ENCODE results near the gene FFAR4. TPM values are rescaled to one million over a fixed set of nuclear protein-coding genes. Genes with fewer than 3 reads are reported as not detected.

FFAR4 gene
- total RNA-seq, 1 experiment from 2014 or later: 0.16 TPM

DNA sequence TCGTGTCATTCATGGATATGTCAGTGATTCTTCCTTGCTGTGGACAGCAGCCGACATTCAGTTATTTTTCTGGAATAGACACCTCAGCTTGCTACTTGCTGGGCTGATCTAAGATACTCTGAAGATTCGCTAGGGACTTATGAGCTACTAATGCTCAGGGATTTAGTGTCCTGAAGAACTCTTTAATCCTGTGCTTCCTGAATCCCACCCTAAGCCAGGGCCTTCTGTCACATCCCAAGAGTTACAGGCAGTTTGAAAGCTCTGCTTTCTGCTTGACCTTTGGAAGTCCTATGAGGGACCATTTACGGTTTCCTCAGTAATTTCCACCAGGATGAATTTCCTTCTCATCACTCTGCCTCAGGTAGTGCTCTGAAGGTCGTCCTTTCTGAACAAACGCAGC lies 45.8 kb downstream of the FFAR4 start, which contains the start of gene PDE6C:
Gene PDE6C (plus strand): TSS at position 227 of the 400 bp plus-strand sequence. CDS start 189 bp downstream, outside the sequence.
- H3K27me3 ChIP-seq: no peaks in the 10 kb centered on the region
- no peak for DNase-seq
- H3K9me3 ChIP-seq: 0 out of 2 replicates have a peak, but pooled peaks cover under 1% of the 10 kb centered on the region
- no peaks in the 10 kb centered on the region for H3K36me3 ChIP-seq
- H3K4me3 ChIP-seq: no peak within 1 kb of the TSS

DNA sequence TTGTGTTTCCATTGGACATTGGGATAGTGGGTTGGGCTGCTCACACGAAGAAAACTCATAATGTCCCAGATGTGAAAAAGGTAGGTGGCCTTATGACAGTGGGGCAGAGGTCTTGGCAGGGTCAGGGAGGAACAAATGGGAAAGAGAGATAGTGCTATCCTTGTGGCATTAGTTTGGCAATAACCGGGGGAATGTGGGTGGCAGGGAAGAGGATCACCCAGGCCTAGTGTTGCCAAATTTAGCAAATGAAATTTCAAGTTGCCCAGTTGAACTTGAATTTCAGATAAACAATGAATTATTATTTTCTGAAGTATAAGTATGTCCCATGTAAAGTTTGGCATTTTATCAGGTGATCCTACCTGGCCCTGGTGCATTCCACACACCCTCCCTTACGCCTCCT lies 46.7 kb downstream of the FFAR4 start:
- no peaks in the 10 kb centered on the region for H3K27me3 ChIP-seq
- no peak overlapping the region for H3K4me3 ChIP-seq
- no peaks in the 10 kb centered on the region for H3K9me3 ChIP-seq
- H3K36me3 ChIP-seq: no peaks in the 10 kb centered on the region
- DNase-seq: no peak

DNA sequence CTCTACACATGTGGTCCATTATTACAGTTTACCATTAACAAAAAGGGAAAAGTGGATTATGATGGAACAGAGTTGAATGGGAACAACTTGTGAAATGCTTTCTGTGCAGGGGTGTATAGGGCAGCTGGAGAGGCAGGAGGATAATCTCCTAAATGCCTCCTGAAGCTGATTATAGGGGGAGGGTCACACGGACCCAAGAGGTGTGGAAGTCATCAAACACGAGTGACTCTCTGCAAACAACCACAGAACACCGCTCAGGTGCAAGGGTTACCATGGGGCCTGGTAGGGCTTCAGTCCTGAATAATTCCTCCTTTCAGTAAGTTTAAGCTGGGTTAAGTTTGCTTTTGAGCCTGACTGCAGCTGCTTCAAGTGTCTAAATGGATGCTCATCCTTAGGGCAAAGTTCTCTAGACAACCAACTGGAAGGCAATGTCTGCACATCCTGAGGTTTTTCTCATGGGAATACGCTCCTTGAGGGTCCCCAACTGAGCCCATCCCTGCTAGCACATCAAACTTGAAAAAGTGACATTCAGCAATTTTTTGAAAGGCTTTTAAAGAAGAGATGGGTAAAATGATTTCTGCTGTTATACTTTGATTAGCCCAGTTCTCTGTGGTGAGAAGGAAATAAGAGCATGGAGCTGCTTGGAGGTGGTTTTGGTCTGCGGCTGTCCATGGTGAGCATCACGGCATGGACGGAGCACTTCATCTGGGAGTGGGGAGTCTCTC lies 47.8 kb downstream of the FFAR4 start:
- H3K27me3 ChIP-seq: no peaks in the 10 kb centered on the region
- DNase-seq: no peak
- no peaks in the 10 kb centered on the region for H3K9me3 ChIP-seq
- H3K4me3 ChIP-seq: no peak overlapping the region
- H3K36me3 ChIP-seq: no peaks in the 10 kb centered on the region

DNA sequence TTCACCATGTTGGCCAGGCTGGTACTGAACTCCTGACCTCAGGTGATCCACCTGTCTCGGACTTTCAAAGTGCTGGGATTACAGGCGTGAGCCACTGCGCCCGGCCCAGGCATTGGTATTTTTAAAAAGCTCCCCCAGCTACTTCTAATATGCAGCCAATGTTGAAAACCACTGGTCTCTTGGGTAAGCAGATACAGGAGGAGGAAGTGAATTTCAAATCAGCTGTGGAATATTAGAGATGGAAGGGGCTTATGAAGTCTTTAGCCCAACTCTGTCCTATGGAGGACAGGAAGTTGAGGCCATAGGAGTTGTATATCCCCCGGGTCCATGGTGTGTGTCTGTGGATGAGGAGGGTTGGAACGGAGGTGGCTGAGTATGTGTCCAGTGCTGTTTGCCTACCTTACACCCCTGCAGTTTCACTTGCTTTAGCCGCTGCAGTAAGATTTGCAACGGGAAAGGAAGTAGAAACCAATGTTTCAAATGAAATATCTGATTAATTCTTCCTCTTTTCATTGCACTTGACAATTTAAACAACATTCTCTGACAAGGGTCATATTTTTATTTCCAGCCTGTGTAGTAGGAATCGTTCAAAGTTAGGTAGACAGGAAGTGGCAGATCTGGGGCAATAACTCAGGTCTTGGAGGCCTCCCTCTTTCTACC lies 49.2 kb downstream of the FFAR4 start:
- DNase-seq: no peak
- Histone ChIP-seq H3K9me3 (no peaks in the 10 kb centered on the region), H3K27me3 (peaks cover 3% of the 10 kb centered on the region; the same call in 1 of the 2 replicates), H3K36me3 (no peaks in the 10 kb centered on the region), H3K4me3 (no peak overlapping the region)

DNA sequence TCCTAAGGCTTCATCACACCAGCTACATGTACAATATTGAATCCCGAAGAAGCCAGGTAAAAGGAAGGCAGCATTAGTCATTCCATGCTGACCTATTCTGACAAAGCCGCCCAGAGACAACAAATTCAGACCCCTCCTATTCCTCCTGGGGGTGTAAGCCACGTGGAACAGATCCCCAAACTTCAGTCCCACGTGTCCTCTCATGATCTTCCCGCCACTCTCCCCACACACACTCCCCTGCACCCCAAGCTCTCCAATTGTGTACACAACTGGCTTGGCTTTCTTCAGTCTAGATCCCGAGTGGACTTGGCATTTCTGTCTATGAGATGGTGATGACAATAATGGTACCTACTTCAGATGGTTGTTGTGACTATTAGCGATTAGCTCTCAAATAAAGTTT lies 54.5 kb downstream of the FFAR4 start:
- DNase-seq: no peak
- H3K36me3 ChIP-seq: no peaks in the 10 kb centered on the region
- H3K27me3 ChIP-seq: peaks cover 13% of the 10 kb centered on the region; the same call in 1 of the 2 replicates
- H3K9me3 ChIP-seq: no peaks in the 10 kb centered on the region
- no peak overlapping the region for H3K4me3 ChIP-seq

DNA sequence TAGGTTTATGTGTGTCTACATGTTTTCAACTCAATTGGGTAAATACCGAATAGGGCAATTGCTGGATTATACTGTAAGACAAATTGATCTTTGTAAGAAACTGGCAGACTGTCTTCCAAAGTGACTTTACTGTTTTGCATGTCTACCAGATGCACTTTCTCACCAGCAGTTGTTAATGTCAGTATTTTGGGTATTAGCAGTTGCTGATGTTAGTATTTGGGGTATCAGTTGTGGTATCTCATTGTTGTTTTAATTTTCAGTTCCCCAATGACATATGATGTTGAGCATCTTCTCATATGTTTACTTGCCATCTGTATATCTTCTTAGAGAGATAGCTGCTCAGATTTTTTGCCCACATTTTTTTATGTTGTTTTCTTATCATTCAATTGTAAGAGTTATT lies 56.5 kb downstream of the FFAR4 start:
- Histone ChIP-seq H3K36me3 (no peaks in the 10 kb centered on the region), H3K4me3 (no peak overlapping the region), H3K9me3 (no peaks in the 10 kb centered on the region), H3K27me3 (peaks cover 13% of the 10 kb centered on the region; the same call in 1 of the 2 replicates)
- no peak for DNase-seq

DNA sequence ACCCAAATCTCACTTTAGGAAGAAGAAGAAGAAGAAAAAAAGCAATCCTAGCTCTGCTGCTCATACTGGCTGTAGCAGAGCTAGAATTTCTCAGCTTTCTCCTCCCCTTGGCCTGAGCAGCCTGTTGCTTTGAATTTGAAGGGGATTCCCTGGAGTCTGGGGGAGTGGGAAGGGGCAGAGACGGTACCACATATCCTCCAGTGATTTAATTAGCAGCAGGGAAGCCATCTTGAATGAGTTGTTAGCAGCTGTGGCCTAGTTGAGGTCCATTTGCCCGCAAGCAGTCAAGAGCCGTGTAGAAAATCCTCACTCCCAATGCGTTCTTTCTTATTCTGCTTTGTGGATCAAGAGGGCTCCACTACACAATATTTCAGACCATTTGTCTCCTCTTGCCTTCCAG lies 62.4 kb downstream of the FFAR4 start:
- no peak for DNase-seq
- H3K4me3 ChIP-seq: no peak overlapping the region
- no peaks in the 10 kb centered on the region; the same call in 1 of the 2 replicates for H3K27me3 ChIP-seq
- no peaks in the 10 kb centered on the region for H3K9me3 ChIP-seq
- H3K36me3 ChIP-seq: no peaks in the 10 kb centered on the region

DNA sequence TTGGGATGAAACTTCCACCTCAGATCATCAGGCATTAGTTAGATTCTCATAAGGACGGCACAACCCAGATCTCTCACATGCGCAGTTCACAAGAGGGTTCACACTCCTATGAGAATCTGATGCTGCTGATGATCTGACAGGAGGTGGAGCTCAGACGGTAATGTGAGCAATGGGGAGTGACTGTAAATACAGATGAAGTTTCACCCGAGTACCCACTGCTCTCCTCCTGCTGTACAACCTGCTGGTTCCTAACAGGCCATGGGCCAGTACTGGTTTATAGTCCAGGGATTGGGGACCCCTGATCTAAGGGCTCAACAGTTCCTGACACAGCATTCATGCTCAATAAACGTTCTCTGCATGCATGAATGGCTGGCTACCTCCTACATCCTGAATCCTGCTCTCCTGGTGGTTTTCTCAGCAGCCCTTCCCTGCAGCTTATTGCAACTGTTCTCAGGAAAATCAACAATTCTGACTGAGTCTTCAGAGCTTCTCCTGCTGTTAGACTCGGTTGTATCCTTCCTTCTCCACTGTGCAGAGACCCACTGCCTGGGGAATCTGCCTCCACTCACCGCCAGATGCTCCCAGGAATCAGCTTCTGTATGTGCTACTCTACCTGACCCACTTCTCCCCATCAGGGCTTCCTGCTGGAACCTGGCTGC lies 63.3 kb downstream of the FFAR4 start:
- Histone ChIP-seq H3K9me3 (no peaks in the 10 kb centered on the region), H3K36me3 (no peaks in the 10 kb centered on the region), H3K27me3 (no peaks in the 10 kb centered on the region; the same call in 1 of the 2 replicates), H3K4me3 (no peak overlapping the region)
- no peak for DNase-seq

DNA sequence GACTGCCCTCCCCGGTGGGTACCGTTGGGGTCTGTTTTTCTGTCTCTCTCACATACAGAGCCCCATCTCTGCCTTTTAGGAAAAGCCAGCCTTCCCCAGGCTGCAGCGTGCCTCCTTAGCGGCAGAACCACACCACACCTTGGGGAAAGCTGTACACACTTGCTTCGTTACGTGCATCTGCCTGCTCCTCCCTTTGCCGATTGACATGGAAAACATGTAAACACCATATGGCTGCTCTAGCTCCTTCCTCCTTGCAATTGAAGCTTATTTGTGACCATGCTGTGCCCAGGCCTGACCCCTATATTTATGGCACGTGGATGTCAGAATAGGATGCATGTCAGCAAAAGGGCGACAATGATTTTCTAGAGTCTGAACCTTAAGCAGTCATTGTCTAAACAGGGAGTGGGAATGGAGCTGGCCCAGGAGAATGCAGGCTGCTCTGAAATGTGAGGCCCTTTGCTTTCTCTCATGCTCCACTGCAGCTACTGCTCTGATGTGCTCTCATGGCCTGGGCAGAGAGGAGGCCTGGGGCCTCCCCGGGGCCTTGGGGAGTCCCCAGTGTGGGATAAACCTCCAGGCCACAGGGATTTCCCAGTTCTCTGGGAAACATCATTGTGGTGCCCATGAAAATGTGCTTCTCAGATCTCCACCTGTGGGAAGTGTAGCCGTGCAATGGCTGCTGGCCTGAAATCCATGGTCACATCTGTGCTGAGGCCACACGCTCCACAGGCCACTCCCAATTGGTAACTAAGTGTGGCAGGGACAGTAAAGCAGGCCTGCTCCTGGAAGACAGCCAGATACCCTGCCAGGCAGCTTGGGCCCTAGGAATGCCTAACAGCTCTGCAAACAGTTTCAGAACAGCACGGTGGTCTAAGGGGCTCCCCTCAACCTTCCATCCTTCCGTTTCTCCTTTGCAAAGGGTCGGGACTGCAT lies 64.4 kb downstream of the FFAR4 start:
- H3K27me3 ChIP-seq: no peaks in the 10 kb centered on the region; the same call in 1 of the 2 replicates
- H3K9me3 ChIP-seq: no peaks in the 10 kb centered on the region
- no peak overlapping the region for H3K4me3 ChIP-seq
- H3K36me3 ChIP-seq: no peaks in the 10 kb centered on the region
- no peak for DNase-seq

Other genes starting within 250 kb of the FFAR4 start
- 69.3 and 75.6 TPM in 2 replicates for gene MYOF, start 84.3 kb upstream of the FFAR4 start, total RNA-seq (2014; rRNA removed; shearing (Covaris generic); ENCODE audit: low replicate concordance)
- 74.7 and 98.6 TPM in 2 replicates for gene CEP55, start 70.1 kb upstream of the FFAR4 start, total RNA-seq (2014; rRNA removed; shearing (Covaris generic); ENCODE audit: low replicate concordance)
- gene RBP4, start 34.6 kb downstream of the FFAR4 start, total RNA-seq (2014; rRNA removed; shearing (Covaris generic); ENCODE audit: low replicate concordance): 0.35 and 5.4 TPM in 2 replicates
- gene PDE6C, start 45.9 kb downstream of the FFAR4 start, total RNA-seq (2014; rRNA removed; shearing (Covaris generic); ENCODE audit: low replicate concordance): not detected in 2 replicates
- gene FRA10AC1, start 135.9 kb downstream of the FFAR4 start, total RNA-seq (2014; rRNA removed; shearing (Covaris generic); ENCODE audit: low replicate concordance): 1.9 and 4.2 TPM in 2 replicates
- not detected in 2 replicates for gene LGI1, start 191.3 kb downstream of the FFAR4 start, total RNA-seq (2014; rRNA removed; shearing (Covaris generic); ENCODE audit: low replicate concordance)

Measured in MG63 (cell line).